NT2/D1 (cell line): ENCODE measurements around the gene FMN2.

Experiments
- DNase-seq: peaks from one replicate; pipeline ENCODE4 v3.0.0-alpha.2; 2011; ENCODE audit warnings: low read depth, low spot score
- H3K27me3 ChIP-seq: 2 replicates; pipeline ENCODE4 v1.6.0; 2011; ENCODE audit warnings: mild to moderate bottlenecking; ENCODE audit not compliant: insufficient read length, insufficient read depth
- H3K36me3 ChIP-seq: 2 replicates; pipeline ENCODE4 v1.6.1; 2011; ENCODE audit warnings: mild to moderate bottlenecking, low read length, mixed read lengths; ENCODE audit not compliant: insufficient read depth, insufficient read length
- H3K4me1 ChIP-seq: 2 replicates; pipeline ENCODE4 v1.5.1; 2011; ENCODE audit not compliant: insufficient read depth, insufficient read length
- H3K4me3 ChIP-seq: 2 replicates; pipeline ENCODE4 v1.5.1; 2011; ENCODE audit warnings: low read depth; ENCODE audit not compliant: insufficient read length
- H3K9ac ChIP-seq: 2 replicates; pipeline ENCODE4 v1.6.0; 2011; ENCODE audit warnings: low read depth; ENCODE audit not compliant: insufficient read length
- H3K9me3 ChIP-seq: 2 replicates; pipeline ENCODE4 v1.5.1; 2011; ENCODE audit warnings: mild to moderate bottlenecking, low read length; ENCODE audit not compliant: insufficient read depth
- SUZ12 ChIP-seq: IDR thresholded peaks from 2 replicates; pipeline ENCODE4 v1.6.1; 2011; ENCODE audit not compliant: insufficient read length, insufficient read depth; ENCODE audit errors: extremely low read depth
- YY1 ChIP-seq: IDR thresholded peaks from 2 replicates; pipeline ENCODE4 v1.6.1; 2011; ENCODE audit not compliant: insufficient read length, insufficient read depth
- ZNF274 ChIP-seq: IDR thresholded peaks from 2 replicates; pipeline ENCODE4 v1.6.1; 2011; ENCODE audit warnings: mild to moderate bottlenecking, low read depth, low read length

Gene FMN2

DNA sequence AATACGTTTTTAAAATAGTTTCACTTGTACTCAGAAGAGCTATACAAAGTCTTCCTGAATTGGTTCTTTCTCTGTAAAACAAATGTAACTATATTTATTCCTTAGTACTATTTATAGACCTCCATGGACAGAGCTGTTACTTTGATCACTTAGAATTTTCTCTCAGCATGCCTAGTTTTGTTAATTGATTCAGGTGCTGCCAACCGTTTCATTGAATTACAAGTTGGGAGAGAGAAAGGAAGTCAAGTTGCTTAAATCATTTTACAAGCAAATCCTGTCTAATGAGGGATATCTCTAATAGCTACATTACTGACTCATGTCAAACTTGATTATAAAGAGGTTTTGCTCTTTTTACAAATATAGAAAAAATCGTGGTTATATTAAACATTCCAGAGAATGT lies 241.0 kb downstream of the FMN2 start:
- no peaks in the 10 kb centered on the region for H3K36me3 ChIP-seq
- no peaks in the 10 kb centered on the region for H3K27me3 ChIP-seq
- TF ChIP-seq YY1 (no peak), SUZ12 (no peak), ZNF274 (no peak)
- H3K9ac ChIP-seq: no peak overlapping the region
- H3K9me3 ChIP-seq: no peaks in the 10 kb centered on the region
- no peak overlapping the region for H3K4me3 ChIP-seq
- no peak for DNase-seq
- no peaks in the 10 kb centered on the region for H3K4me1 ChIP-seq

- DNase-seq: no peak
- no peaks in the 10 kb centered on the region for H3K27me3 ChIP-seq
- TF ChIP-seq YY1: no peak
- no peak overlapping the region for H3K9ac ChIP-seq
- H3K4me1 ChIP-seq: no peaks in the 10 kb centered on the region
- no peak overlapping the region for H3K4me3 ChIP-seq
- no peaks in the 10 kb centered on the region for H3K36me3 ChIP-seq
- no peaks in the 10 kb centered on the region for H3K9me3 ChIP-seq
These were observed 246.1 kb downstream of the FMN2 start for GRCh38 chr1:240337781-240338180.

DNA sequence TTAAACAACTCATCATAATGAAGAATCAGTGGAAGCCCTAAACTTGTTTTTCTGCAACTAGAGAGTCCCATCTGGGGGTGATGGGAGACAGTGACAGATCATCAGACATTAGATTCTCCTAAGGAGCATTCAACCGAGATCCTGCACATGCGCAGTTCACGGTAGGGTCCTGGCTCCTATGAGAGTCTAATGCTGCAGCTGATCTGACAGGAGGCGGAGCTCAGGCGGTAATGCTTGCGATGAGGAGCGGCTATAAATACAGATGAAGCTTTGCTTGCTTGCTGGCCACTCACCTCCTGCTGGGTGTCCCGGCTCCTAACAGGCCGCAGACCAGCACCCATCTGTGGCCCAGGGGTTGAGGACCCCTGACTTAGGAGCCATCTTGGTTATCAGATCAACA lies 247.2 kb downstream of the FMN2 start:
- no peak overlapping the region for H3K9ac ChIP-seq
- no peaks in the 10 kb centered on the region for H3K36me3 ChIP-seq
- H3K4me3 ChIP-seq: no peak overlapping the region
- no peaks in the 10 kb centered on the region for H3K4me1 ChIP-seq
- TF ChIP-seq YY1: no peak
- TF ChIP-seq SUZ12: no peak
- TF ChIP-seq ZNF274: no peak
- H3K9me3 ChIP-seq: no peaks in the 10 kb centered on the region
- H3K27me3 ChIP-seq: no peaks in the 10 kb centered on the region
- no peak for DNase-seq

DNA sequence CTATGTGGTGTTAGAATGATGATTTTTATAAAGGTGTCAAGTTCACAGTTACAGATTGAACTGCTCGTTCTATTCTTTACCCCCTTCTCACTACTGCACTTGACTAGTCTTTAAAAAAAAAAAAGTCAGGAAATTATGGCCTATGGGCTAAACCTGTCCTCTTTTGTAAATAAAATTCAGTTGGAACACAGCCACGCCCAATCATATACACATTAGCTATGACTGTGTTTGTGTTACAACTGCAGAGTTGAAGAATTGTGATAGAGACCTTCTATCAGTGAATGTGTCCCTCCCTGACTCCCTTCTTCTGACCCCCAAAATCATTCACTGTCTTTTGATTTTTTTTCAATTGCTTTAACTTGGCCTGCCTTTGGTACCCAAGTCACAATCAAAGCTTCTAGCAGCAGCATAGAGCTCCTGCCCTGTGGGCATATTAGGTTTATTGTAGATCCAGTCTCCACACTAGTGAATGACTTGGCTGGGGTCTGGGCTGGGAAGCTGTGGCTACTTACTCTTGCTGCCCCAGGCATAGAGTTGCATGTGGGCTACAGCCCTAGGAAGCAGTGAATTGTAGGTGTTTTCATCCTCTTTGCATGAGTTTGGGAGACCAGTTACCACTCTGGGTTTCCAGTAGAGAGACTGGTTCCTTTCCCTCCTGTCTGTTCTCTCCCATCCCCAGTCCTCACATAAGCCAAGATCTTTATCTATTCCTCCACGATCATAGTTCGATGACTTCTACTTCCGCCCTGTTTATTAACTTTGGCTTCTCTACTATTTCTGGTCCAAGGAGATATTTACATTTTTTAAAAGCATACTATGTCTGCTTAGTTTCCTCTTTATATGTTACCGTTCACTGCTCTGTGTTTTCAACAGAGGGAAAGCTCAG lies 249.9 kb downstream of the FMN2 start:
- Histone ChIP-seq H3K9ac (no peak overlapping the region), H3K9me3 (no peaks in the 10 kb centered on the region), H3K36me3 (no peaks in the 10 kb centered on the region), H3K4me3 (no peak overlapping the region), H3K27me3 (no peaks in the 10 kb centered on the region), H3K4me1 (no peaks in the 10 kb centered on the region)
- TF ChIP-seq YY1 (no peak), SUZ12 (no peak), ZNF274 (no peak)
- DNase-seq: no peak

DNA sequence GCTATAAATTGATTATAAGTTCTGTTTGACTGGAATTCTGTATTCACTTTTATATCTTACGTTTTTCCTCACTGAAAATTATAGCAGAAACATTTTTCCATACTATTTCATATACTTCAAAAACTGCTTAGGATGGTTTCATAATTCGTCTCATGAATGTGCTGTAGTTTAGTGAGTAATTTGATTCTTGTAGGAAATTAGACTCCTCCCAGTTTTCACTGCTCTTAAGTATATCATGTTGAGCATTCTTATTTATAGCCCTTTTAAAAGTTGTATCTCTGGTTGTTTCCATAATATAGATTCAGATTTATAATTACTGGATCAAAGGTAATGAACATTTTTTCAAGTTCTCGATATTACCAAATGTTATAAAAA lies 250.6 kb downstream of the FMN2 start:
- H3K4me3 ChIP-seq: no peak overlapping the region
- DNase-seq: no peak
- H3K9ac ChIP-seq: no peak overlapping the region
- H3K36me3 ChIP-seq: no peaks in the 10 kb centered on the region
- TF ChIP-seq SUZ12: no peak
- TF ChIP-seq ZNF274: no peak
- no peak for TF ChIP-seq YY1
- H3K27me3 ChIP-seq: no peaks in the 10 kb centered on the region
- no peaks in the 10 kb centered on the region for H3K4me1 ChIP-seq
- H3K9me3 ChIP-seq: no peaks in the 10 kb centered on the region

DNA sequence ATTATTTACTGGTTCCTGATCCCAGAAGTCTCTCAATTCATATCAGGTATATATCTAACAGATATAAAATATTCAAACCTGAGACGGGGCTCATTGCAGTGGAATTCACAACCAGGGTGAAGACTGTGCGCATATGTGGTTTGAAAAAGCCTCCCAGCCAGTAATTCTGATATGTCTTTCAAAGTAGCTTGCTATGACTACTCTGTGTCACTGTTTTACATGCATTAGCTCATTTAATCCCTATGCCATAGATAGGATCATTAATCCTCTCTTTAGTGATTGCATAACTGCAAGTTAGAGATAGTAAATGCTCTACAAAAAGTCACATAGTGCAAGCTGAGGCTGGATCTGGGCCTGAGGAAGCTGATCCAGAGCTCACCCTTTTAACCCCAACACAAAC lies 251.4 kb downstream of the FMN2 start:
- DNase-seq: no peak
- H3K36me3 ChIP-seq: no peaks in the 10 kb centered on the region
- no peak for TF ChIP-seq SUZ12
- no peaks in the 10 kb centered on the region for H3K27me3 ChIP-seq
- H3K4me3 ChIP-seq: no peak overlapping the region
- no peaks in the 10 kb centered on the region for H3K9me3 ChIP-seq
- no peaks in the 10 kb centered on the region for H3K4me1 ChIP-seq
- no peak overlapping the region for H3K9ac ChIP-seq

DNA sequence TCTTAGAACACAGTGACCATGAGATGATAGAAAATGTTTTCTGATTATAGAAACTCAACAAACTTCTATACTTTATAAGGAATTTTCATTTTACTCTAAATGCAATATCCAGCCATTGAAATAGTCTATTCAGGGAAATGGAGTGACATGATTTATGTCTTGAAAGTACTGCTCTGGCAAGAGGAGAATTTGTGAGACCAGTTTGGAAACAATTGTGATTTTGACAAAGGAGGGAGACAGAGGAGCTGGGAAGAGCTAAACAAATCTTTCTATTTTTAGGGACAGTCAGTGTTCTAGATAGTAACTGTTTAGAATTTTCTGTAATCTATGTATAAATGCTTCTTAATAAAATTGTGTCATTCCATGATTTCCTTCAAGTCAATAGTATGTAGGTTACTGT lies 252.3 kb downstream of the FMN2 start:
- DNase-seq: no peak
- Histone ChIP-seq H3K9ac (no peak overlapping the region), H3K4me3 (no peak overlapping the region), H3K9me3 (no peaks in the 10 kb centered on the region), H3K36me3 (no peaks in the 10 kb centered on the region), H3K27me3 (no peaks in the 10 kb centered on the region), H3K4me1 (no peaks in the 10 kb centered on the region)
- TF ChIP-seq ZNF274: no peak
- TF ChIP-seq SUZ12: no peak
- no peak for TF ChIP-seq YY1
